Stimulated activated CD4-positive, alpha-beta T cell treated with anti-CD3 and anti-CD28 coated beads, TNF-alpha, amount 100 ng/mL, for 48 hours (primary cell): ENCODE measurements around the gene PDCL3.

Experiments used
- DNase-seq, 3 donors: peaks; one replicate each; pipeline ENCODE4 v3.0.0-alpha.2; 2020; ENCODE audit warnings: low read depth in 3 of 3

PDCL3 gene

DNA sequence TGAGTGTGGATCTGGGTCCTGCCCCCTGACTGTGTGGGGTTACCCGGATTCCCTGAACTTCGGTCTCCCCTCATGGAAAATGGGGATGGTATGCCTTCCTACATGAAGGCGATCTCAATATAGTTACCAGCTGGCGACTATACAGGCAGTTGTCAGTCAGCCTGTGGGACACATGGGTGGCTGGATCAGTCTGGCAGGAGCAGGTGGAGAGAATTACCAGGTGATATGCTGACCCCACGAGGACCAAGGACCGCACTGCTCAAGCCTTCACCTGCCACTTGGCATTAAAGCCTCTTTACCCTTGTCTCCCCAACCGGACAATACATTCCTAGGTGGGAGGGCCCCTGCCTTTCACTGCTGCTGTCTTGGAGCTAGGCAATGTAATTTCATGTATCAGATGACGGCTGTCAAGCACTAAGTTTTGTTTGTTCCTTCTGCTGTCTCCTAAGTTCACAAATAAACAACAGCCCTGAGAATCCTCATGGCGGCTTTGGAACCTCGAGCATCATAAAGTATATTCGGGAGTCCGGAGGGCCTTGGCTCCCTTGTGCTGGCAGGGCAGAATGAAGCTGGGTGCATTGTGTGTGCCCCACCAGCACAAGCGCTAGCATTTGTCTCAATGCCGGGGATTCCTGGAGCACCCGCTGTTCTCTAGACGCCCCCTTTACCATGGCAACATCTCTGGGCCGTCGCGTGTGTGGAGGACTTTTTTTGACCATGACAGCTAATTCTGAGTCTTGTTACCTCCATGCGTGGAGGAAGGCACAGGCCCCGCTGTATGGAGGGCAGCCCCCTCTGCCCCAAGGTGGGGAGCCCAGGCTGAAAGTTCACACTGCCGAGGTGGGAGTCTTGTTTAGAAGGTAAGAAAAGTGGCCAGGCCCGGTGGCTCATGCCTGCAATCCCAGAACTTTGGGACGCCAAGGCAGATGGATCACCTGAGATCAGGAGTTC is 48.6 kb downstream of the PDCL3 start:
- no peak for DNase-seq

- DNase-seq: no peak
Observed at GRCh38 chr2:100612388-100613000, 49.7 kb downstream of the PDCL3 start.

DNA sequence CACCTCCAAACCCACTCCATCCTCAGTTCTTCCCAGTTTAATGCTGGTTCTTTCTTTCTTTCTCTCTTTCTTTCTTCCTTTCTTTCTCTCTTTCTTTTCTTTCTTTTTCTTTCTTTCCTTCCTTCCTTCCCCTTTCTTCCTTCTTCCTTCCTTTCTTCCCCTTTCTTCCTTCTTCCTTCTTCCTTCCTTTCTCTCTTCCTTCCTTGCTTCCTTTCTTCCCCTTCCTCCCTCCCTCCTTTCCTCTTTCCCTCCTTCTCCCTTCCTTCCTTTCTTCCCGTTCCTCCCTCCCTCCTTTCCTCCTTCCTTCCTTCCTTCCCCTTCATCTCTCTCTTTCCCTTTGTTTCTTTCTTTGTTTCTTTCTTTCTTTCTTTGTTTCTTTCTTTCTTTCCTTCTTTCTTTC is 50.9 kb downstream of the PDCL3 start:
- no peak for DNase-seq

GRCh38 chr2:100614455-100615000 is 51.7 kb downstream of the PDCL3 start:
- DNase-seq: no peak

- no peak for DNase-seq
Observed at GRCh38 chr2:100615471-100615870, 52.7 kb downstream of the PDCL3 start.

DNA sequence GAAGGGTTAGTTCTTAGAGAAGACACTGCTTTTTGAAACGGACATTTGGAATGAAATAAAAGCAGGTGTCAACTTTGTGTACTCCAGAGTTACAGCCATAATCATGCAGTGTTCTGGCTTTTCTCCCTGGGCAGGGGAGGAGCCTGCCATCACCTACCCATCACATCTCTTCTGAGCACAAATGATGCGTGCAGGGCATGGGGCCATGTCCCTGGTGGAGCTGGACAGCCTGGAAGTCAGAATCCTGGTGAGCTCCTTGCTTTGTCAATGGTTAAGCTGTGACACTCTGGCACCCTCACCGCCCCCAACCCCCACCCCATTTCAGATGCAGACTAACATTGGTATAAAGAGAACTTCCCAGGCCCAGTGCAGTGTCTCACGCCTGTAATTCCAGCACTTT is 53.1 kb downstream of the PDCL3 start:
- no peak for DNase-seq

- DNase-seq: no peak
Observed at GRCh38 chr2:100616841-100617390, 54.1 kb downstream of the PDCL3 start.

GRCh38 chr2:100619951-100620350 is 57.2 kb downstream of the PDCL3 start:
- no peak for DNase-seq

GRCh38 chr2:100620481-100620880 is 57.7 kb downstream of the PDCL3 start:
- no peak for DNase-seq

GRCh38 chr2:100621371-100621951 is 58.7 kb downstream of the PDCL3 start:
- DNase-seq: no peak

DNA sequence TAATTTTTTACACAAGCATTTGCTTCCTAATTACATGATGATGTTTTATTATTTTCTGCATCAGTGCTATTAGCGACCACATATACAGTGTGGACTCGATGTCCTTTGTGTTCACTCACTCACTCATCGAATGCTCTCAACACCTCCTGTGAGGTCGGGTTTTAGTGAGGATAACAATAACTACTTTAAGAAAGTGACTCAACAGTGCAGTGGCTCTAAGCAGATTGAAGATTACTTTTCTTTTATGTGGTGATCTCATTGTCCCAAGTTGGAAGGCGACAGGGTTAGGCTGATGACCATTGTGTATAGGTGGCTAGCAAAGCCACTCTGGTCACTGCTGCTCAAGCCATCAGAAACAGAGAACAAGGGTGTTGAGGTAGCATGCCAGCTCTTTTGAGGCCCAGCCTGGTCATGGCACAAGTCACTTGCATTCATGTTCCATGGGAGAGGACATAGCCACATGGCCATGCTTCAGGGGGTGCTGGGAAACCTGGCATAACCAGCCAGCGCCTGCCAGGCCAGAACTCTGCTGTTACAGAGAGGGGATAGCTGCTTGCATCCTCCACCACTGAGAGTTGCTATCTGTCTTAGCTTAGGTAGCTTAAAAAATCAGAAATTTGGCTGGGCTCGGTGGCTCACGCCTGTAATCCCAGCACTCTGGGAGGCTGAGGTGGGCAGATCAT is 60.4 kb downstream of the PDCL3 start:
- no peak for DNase-seq

- DNase-seq: no peak
Observed at GRCh38 chr2:100623930-100624329, 61.1 kb downstream of the PDCL3 start.

GRCh38 chr2:100624536-100624935 is 61.7 kb downstream of the PDCL3 start:
- DNase-seq: no peak

GRCh38 chr2:100625717-100626116 is 62.9 kb downstream of the PDCL3 start:
- no peak for DNase-seq
